Upper lobe of left lung (tissue), 6 donors: ENCODE data around the gene ATP2C1. TPM values are rescaled to one million over a fixed set of nuclear protein-coding genes. Genes with fewer than 3 reads are reported as not detected.

Experiments
- ATAC-seq, 2 donors: fragments of 200-7000 bp; cut with Tn5 transposase; one replicate each; pipeline ENCODE4 v1.9.1; 2022; ENCODE audit warnings: mild to moderate bottlenecking in 2 of 2, moderate library complexity in 2 of 2; ENCODE audit not compliant: low FRiP score in 2 of 2
- DNase-seq, 2 donors: peaks; one replicate each; pipeline ENCODE4 v3.0.0-alpha.2; 2019 to 2020
- H3K27ac ChIP-seq, 4 donors: fragments of 200-600 bp; sonication (generic); one replicate each; pipeline ENCODE4 v1.5.1; 2016 to 2019
- H3K27me3 ChIP-seq, 4 donors: fragments of 200-600 bp; sonication (generic); one replicate each; pipeline ENCODE4 v1.5.1; 2017 to 2019
- H3K36me3 ChIP-seq, 4 donors: fragments of 200-600 bp; sonication (generic); one replicate each; pipeline ENCODE4 v1.5.1; 2016 to 2019
- H3K4me1 ChIP-seq, 4 donors: fragments of 200-600 bp; sonication (generic); one replicate each; pipeline ENCODE4 v1.5.1; 2018 to 2019
- H3K4me3 ChIP-seq, 4 donors: fragments of 200-600 bp; sonication (generic); one replicate each; pipeline ENCODE4 v1.5.1; 2017 to 2019; ENCODE audit warnings: mild to moderate bottlenecking in 2 of 4, moderate library complexity in 1 of 4
- H3K9me3 ChIP-seq, 4 donors: fragments of 200-600 bp; sonication (generic); one replicate each; pipeline ENCODE4 v1.5.1; 2018 to 2019
- CTCF ChIP-seq, 6 experiments: fragments of 450-650 bp in 4 of 6; fragments of 200-600 bp in 2 of 6; sonication (generic) in 2 of 6; IDR thresholded peaks; one replicate each; pipeline ENCODE4 v1.5.1; 2016 to 2019; ENCODE audit warnings: antibody characterized with exemption in 6 of 6
- EP300 ChIP-seq, 4 donors: sonication (generic); formaldehyde crosslinking; IDR thresholded peaks; one replicate each; pipeline ENCODE4 v1.5.1; 2017; ENCODE audit warnings: antibody characterized with exemption in 4 of 4, control low read depth in 2 of 4
- POLR2A ChIP-seq, 4 donors: fragments of 450-650 bp; IDR thresholded peaks; one replicate each; pipeline ENCODE4 v1.5.1; 2016 to 2017; ENCODE audit warnings: antibody characterized with exemption in 4 of 4, mild to moderate bottlenecking in 2 of 4
- POLR2AphosphoS5 ChIP-seq, 2 donors: sonication (generic); formaldehyde crosslinking; IDR thresholded peaks; one replicate each; pipeline ENCODE4 v1.5.1; 2017; ENCODE audit warnings: antibody characterized with exemption in 2 of 2
- WGBS, 2 donors: methylation state at CpG; one replicate each; pipeline ENCODE4 v1.1.5; 2017 to 2018; 5-methylcytosine and 5-hydroxymethylcytosine counted together
- total RNA-seq, 6 donors: library from RNA; depleted of rRNA in 4 of 6; stranded (reverse); fragments of >200 nt in 4 of 6; gene quantifications; one replicate each; pipeline versions ENCODE4 v1.1.0 to v1.2.1, GENCODE V29; 2016 to 2021
- donor health status: DM: no; HTN: no; CAD: no; lungs with moderate emphysema.
- donor health status: DM: no; HTN: yes; CAD: no; lungs with severe emphysema.

ATP2C1 gene
- total RNA-seq, 6 donors from 2014 or later, result 50.3 to 131 (median 114) TPM

GRCh38 chr3:130976706-130977105 lies 82.8 kb downstream of the ATP2C1 start:
- Histone ChIP-seq H3K27ac (no peak overlapping the region), H3K36me3 (peaks cover 0 to 52% (median 14%) of the 10 kb centered on the region in 4 donors), H3K27me3 (no peaks in the 10 kb centered on the region), H3K4me1 (no peaks in the 10 kb centered on the region), H3K9me3 (no peaks in the 10 kb centered on the region), H3K4me3 (no peak overlapping the region)
- ATAC-seq, result no peak
- no peak for DNase-seq
- TF ChIP-seq POLR2A (IDR thresholded peaks at IDR 0.05) (no peak), EP300 (IDR thresholded peaks at IDR 0.05) (no peak)
- 88% methylated on average over 4 of the region's 4 CpGs for WGBS, 2 donors

- WGBS, 2 donors, result 95 to 100% methylated on average over 2 of the region's 2 CpGs
- DNase-seq (no peak), ATAC-seq (no peak)
- H3K4me1 ChIP-seq, result no peaks in the 10 kb centered on the region
- no peak overlapping the region for H3K4me3 ChIP-seq
- peaks cover 0 to 59% (median 13%) of the 10 kb centered on the region in 4 donors for H3K36me3 ChIP-seq
- no peaks in the 10 kb centered on the region for H3K9me3 ChIP-seq
- H3K27ac ChIP-seq, result no peak overlapping the region
- TF ChIP-seq EP300 (IDR thresholded peaks at IDR 0.05) (no peak), CTCF (IDR thresholded peaks at IDR 0.05) (no peak), POLR2A (IDR thresholded peaks at IDR 0.05) (no peak), POLR2AphosphoS5 (IDR thresholded peaks at IDR 0.05) (no peak)
- H3K27me3 ChIP-seq, result no peaks in the 10 kb centered on the region
Measured at GRCh38 chr3:130979117-130979516, 85.2 kb downstream of the ATP2C1 start.

- Histone ChIP-seq H3K27ac (no peak overlapping the region), H3K27me3 (no peaks in the 10 kb centered on the region), H3K36me3 (peaks cover 0 to 50% (median 7%) of the 10 kb centered on the region in 4 donors), H3K4me3 (no peak overlapping the region), H3K9me3 (no peaks in the 10 kb centered on the region), H3K4me1 (no peaks in the 10 kb centered on the region)
- WGBS, 2 donors, result 91 to 92% methylated on average over 2 of the region's 2 CpGs
- TF ChIP-seq CTCF (IDR thresholded peaks at IDR 0.05) (no peak), POLR2A (IDR thresholded peaks at IDR 0.05) (no peak), EP300 (IDR thresholded peaks at IDR 0.05) (no peak), POLR2AphosphoS5 (IDR thresholded peaks at IDR 0.05) (no peak)
- DNase-seq (no peak), ATAC-seq (no peak)
Measured at GRCh38 chr3:130981469-130981868, 87.6 kb downstream of the ATP2C1 start.

GRCh38 chr3:130990282-130990681 lies 96.4 kb downstream of the ATP2C1 start:
- Histone ChIP-seq H3K4me3 (no peak overlapping the region), H3K27me3 (no peaks in the 10 kb centered on the region), H3K36me3 (peaks cover 0 to 28% (median 8%) of the 10 kb centered on the region in 4 donors), H3K4me1 (no peaks in the 10 kb centered on the region), H3K27ac (no peak overlapping the region), H3K9me3 (no peaks in the 10 kb centered on the region)
- 63 to 64% methylated on average over 5 of the region's 5 CpGs for WGBS, 2 donors
- no peak for DNase-seq
- ATAC-seq, result no peak
- no peak for TF ChIP-seq POLR2A (IDR thresholded peaks at IDR 0.05)
- TF ChIP-seq POLR2AphosphoS5 (IDR thresholded peaks at IDR 0.05), result no peak
- no peak for TF ChIP-seq CTCF (IDR thresholded peaks at IDR 0.05)
- no peak for TF ChIP-seq EP300 (IDR thresholded peaks at IDR 0.05)

GRCh38 chr3:130991126-130991525 lies 97.2 kb downstream of the ATP2C1 start:
- DNase-seq (no peak), ATAC-seq (no peak)
- TF ChIP-seq CTCF (IDR thresholded peaks at IDR 0.05), result no peak
- Histone ChIP-seq H3K4me3 (no peak overlapping the region), H3K36me3 (peaks cover 0 to 37% (median 8%) of the 10 kb centered on the region in 4 donors), H3K27me3 (no peaks in the 10 kb centered on the region), H3K4me1 (no peaks in the 10 kb centered on the region), H3K27ac (no peak overlapping the region), H3K9me3 (no peaks in the 10 kb centered on the region)
- 93 to 96% methylated on average over 5 of the region's 5 CpGs for WGBS, 2 donors
